H9 (cell line): Measurements from ENCODE around the gene CP. TPM values are rescaled to one million over a fixed set of nuclear protein-coding genes. Genes with fewer than 3 reads are reported as not detected.

Source experiments
- DNase-seq: peaks from one replicate; pipeline ENCODE4 v3.0.0-alpha.2; 2017
- H2AFZ ChIP-seq: one replicate; pipeline ENCODE4 v1.6.1; 2013; ENCODE audit warnings: mild to moderate bottlenecking, low read length, control low read depth, moderate library complexity
- H2AK5ac ChIP-seq: 2 replicates; pipeline ENCODE4 v1.6.1; 2013; ENCODE audit warnings: low read length, control low read depth, mixed read lengths; ENCODE audit not compliant: insufficient read length
- H2BK120ac ChIP-seq: one replicate; pipeline ENCODE4 v1.6.1; 2013; ENCODE audit warnings: low read depth, mild to moderate bottlenecking, low read length, control low read depth, inconsistent platforms; ENCODE audit not compliant: poor library complexity, severe bottlenecking
- H2BK12ac ChIP-seq: 2 replicates; pipeline ENCODE4 v1.6.1; 2013; ENCODE audit warnings: low read length, control low read depth, mixed read lengths, low read depth; ENCODE audit not compliant: insufficient read length
- H2BK15ac ChIP-seq: 2 replicates; pipeline ENCODE4 v1.6.1; 2013; ENCODE audit warnings: low read depth, low read length, control low read depth
- H2BK20ac ChIP-seq: one replicate; pipeline ENCODE4 v1.6.1; 2013; ENCODE audit warnings: low read depth, mild to moderate bottlenecking, low read length, control low read depth, inconsistent platforms; ENCODE audit not compliant: poor library complexity, severe bottlenecking
- H2BK5ac ChIP-seq: 2 replicates; pipeline ENCODE4 v1.6.1; 2013; ENCODE audit warnings: low read length, control low read depth, mixed read lengths; ENCODE audit not compliant: insufficient read length
- H3K14ac ChIP-seq: 2 replicates; pipeline ENCODE4 v1.6.1; 2013; ENCODE audit warnings: low read length, control low read depth; ENCODE audit not compliant: insufficient read depth
- H3K18ac ChIP-seq: 2 replicates; pipeline ENCODE4 v1.6.1; 2013; ENCODE audit warnings: low read depth, mild to moderate bottlenecking, mixed read lengths, low read length, control low read depth; ENCODE audit not compliant: insufficient read length
- H3K23ac ChIP-seq: 2 replicates; pipeline ENCODE4 v1.6.1; 2013; ENCODE audit warnings: low read length, control low read depth, mixed read lengths, low read depth; ENCODE audit not compliant: insufficient read length
- H3K23me2 ChIP-seq: 2 replicates; pipeline ENCODE4 v1.6.1; 2013; ENCODE audit warnings: low read depth, mild to moderate bottlenecking, mixed read lengths, low read length, control low read depth; ENCODE audit not compliant: insufficient read length, poor library complexity, severe bottlenecking
- H3K27ac ChIP-seq: 2 replicates; pipeline ENCODE4 v1.5.1; 2013; ENCODE audit warnings: low read length, control low read depth, mixed read lengths, low read depth; ENCODE audit not compliant: insufficient read length
- H3K27me3 ChIP-seq: 2 replicates; pipeline ENCODE4 v1.6.1; 2013; ENCODE audit warnings: low read length, control low read depth, inconsistent platforms; ENCODE audit not compliant: insufficient read depth
- H3K4ac ChIP-seq: 2 replicates; pipeline ENCODE4 v1.6.1; 2013; ENCODE audit warnings: low read depth, mild to moderate bottlenecking, control low read depth, inconsistent platforms, low read length, moderate library complexity
- H3K4me1 ChIP-seq: 2 replicates; pipeline ENCODE4 v1.6.1; 2013; ENCODE audit warnings: low read length, control low read depth, inconsistent platforms; ENCODE audit not compliant: insufficient read depth
- H3K4me2 ChIP-seq: 2 replicates; pipeline ENCODE4 v1.6.1; 2013; ENCODE audit warnings: low read length, control low read depth, mixed read lengths; ENCODE audit not compliant: insufficient read length, insufficient read depth
- H3K56ac ChIP-seq: 2 replicates; pipeline ENCODE4 v1.6.1; 2013; ENCODE audit warnings: low read depth, mild to moderate bottlenecking, mixed read lengths, low read length, control low read depth; ENCODE audit not compliant: insufficient read length
- H3K79me1 ChIP-seq: 2 replicates; pipeline ENCODE4 v1.6.1; 2013; ENCODE audit warnings: low read depth, mild to moderate bottlenecking, moderate library complexity, low read length, control low read depth, inconsistent platforms; ENCODE audit not compliant: insufficient read depth, poor library complexity, severe bottlenecking
- H3K79me2 ChIP-seq: 2 replicates; pipeline ENCODE4 v1.6.1; 2013; ENCODE audit warnings: low read length, control low read depth, inconsistent platforms; ENCODE audit not compliant: insufficient read depth
- H3K9ac ChIP-seq: 2 replicates; pipeline ENCODE4 v1.6.1; 2013; ENCODE audit warnings: low read length, control low read depth, mixed read lengths; ENCODE audit not compliant: insufficient read length; ENCODE audit errors: extremely low read depth
- H3K9me3 ChIP-seq: one replicate; pipeline ENCODE4 v1.6.1; 2013; ENCODE audit warnings: low read depth, low read length, inconsistent platforms; ENCODE audit not compliant: control insufficient read depth
- H3T11ph ChIP-seq: one replicate; pipeline ENCODE4 v1.6.1; 2013; ENCODE audit warnings: mild to moderate bottlenecking, low read length, control low read depth, inconsistent platforms
- H4K20me1 ChIP-seq: one replicate; pipeline ENCODE4 v1.6.1; 2013; ENCODE audit not compliant: control insufficient read depth, insufficient read length, insufficient read depth
- H4K5ac ChIP-seq: 2 replicates; pipeline ENCODE4 v1.6.1; 2013; ENCODE audit warnings: low read depth, mild to moderate bottlenecking, mixed read lengths, low read length, control low read depth; ENCODE audit not compliant: insufficient read length
- H4K8ac ChIP-seq: replicated peaks from 2 replicates; pipeline ENCODE4 v1.6.1; 2013; ENCODE audit warnings: low read length, control low read depth, mixed read lengths, low read depth; ENCODE audit not compliant: insufficient read length
- H4K91ac ChIP-seq: 2 replicates; pipeline ENCODE4 v1.6.1; 2013; ENCODE audit warnings: low read depth, mild to moderate bottlenecking, moderate library complexity, mixed read lengths, low read length, control low read depth; ENCODE audit not compliant: insufficient read length
- H3K27ac Mint-ChIP-seq, 3 experiments: 2 replicates in 2 of 3; 3 replicates in 1 of 3; pipeline ENCODE4 v1.8.0; 2020 to 2021; ENCODE audit warnings: mixed read lengths in 3 of 3, mild to moderate bottlenecking in 1 of 3, moderate library complexity in 1 of 3
- H3K27me3 Mint-ChIP-seq: 2 replicates; pipeline ENCODE4 v1.8.0; 2021; ENCODE audit warnings: low read depth, mild to moderate bottlenecking, moderate library complexity, mixed read lengths
- H3K36me3 Mint-ChIP-seq, 3 experiments: 2 replicates in 2 of 3; 3 replicates in 1 of 3; pipeline ENCODE4 v1.8.0; 2020 to 2021; ENCODE audit warnings: low read depth in 3 of 3, mixed read lengths in 3 of 3; ENCODE audit not compliant: insufficient read depth in 1 of 3
- H3K4me1 Mint-ChIP-seq, 2 experiments: 2 replicates each; pipeline ENCODE4 v1.8.0; 2020; ENCODE audit warnings: mixed read lengths in 2 of 2
- H3K4me3 Mint-ChIP-seq, 2 experiments: 2 replicates in 1 of 2; 3 replicates in 1 of 2; pipeline ENCODE4 v1.8.0; 2020 to 2021; ENCODE audit warnings: mild to moderate bottlenecking in 2 of 2, mixed read lengths in 2 of 2, moderate library complexity in 1 of 2
- H3K9me3 Mint-ChIP-seq, 2 experiments: 2 replicates in 1 of 2; 3 replicates in 1 of 2; pipeline ENCODE4 v1.8.0; 2020; ENCODE audit warnings: mild to moderate bottlenecking in 2 of 2, mixed read lengths in 2 of 2, moderate library complexity in 1 of 2
- WGBS: extraction: QIAGEN DNeasy Blood & Tissue Kit; methylation state at CpG from one replicate; pipeline ENCODE4 v1.1.7; 2013; ENCODE audit warnings: missing lambda C conversion rate, low lambda C conversion rate, mixed read lengths; ENCODE audit not compliant: insufficient read length; ENCODE audit errors: extremely low coverage; 5-methylcytosine and 5-hydroxymethylcytosine counted together
- total RNA-seq: library from RNA; stranded (reverse); gene quantifications from 2 replicates; pipeline ENCODE4 v1.2.1, GENCODE V29; 2021
- TF ChIP-seq, protein P1 (sequence below): fragments of 200-600 bp; sonication (generic); conservative IDR thresholded peaks from 3 replicates; pipeline ENCODE4 v1.8.0; 2021; ENCODE audit warnings: antibody characterized with exemption, mild to moderate bottlenecking

Gene CP
- total RNA-seq, 1 experiment from 2014 or later: 1.1 TPM

DNA sequence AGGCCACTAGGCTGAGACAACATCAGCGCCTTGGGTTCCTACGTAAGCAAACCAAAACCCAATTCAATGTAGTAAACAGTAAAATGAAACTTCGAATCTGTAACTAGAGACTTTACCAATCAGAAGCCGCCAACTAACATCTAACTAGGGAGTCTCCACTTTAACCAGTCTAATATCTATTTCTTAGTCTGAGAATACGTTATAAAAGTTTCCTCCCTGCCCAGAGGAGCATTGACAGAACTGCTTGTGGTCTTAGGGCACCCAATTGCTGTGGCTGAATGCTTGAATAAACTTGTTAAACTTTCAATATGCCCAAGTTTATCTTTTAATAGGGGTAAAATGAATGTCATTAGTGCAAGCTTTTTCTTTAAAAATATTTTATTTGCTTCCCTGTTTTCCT is 4.3 kb downstream of the CP start:
- Histone ChIP-seq H2BK15ac (no peak overlapping the region), H4K91ac (no peak overlapping the region), H3K9me3 (no peaks in the 10 kb centered on the region), H4K5ac (no peak overlapping the region), H3K27ac (no peak overlapping the region), H2BK20ac (no peak overlapping the region), H3K23me2 (no peaks in the 10 kb centered on the region), H3K4me2 (no peak overlapping the region), H4K8ac (no peak overlapping the region), H3K79me2 (no peaks in the 10 kb centered on the region), H3K9ac (no peak overlapping the region), H3K23ac (no peak overlapping the region), H3K27me3 (no peaks in the 10 kb centered on the region), H2AFZ (peak overlapping the region; percentile 48), H2AK5ac (no peak overlapping the region), H3K18ac (no peak overlapping the region), H3K4me1 (no peaks in the 10 kb centered on the region), H4K20me1 (no peaks in the 10 kb centered on the region), H3T11ph (no peak overlapping the region), H2BK120ac (no peak overlapping the region), H3K56ac (no peak overlapping the region), H3K4ac (no peak overlapping the region), H3K14ac (no peak overlapping the region), H2BK12ac (no peak overlapping the region), H2BK5ac (no peak overlapping the region), H3K79me1 (no peaks in the 10 kb centered on the region)
- TF ChIP-seq, protein P1, sequence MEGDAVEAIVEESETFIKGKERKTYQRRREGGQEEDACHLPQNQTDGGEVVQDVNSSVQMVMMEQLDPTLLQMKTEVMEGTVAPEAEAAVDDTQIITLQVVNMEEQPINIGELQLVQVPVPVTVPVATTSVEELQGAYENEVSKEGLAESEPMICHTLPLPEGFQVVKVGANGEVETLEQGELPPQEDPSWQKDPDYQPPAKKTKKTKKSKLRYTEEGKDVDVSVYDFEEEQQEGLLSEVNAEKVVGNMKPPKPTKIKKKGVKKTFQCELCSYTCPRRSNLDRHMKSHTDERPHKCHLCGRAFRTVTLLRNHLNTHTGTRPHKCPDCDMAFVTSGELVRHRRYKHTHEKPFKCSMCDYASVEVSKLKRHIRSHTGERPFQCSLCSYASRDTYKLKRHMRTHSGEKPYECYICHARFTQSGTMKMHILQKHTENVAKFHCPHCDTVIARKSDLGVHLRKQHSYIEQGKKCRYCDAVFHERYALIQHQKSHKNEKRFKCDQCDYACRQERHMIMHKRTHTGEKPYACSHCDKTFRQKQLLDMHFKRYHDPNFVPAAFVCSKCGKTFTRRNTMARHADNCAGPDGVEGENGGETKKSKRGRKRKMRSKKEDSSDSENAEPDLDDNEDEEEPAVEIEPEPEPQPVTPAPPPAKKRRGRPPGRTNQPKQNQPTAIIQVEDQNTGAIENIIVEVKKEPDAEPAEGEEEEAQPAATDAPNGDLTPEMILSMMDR: no peak
- Mint-ChIP-seq H3K4me1 (peaks cover 12 to 16% of the 10 kb centered on the region in 2 experiments), H3K4me3 (no peak overlapping the region), H3K27me3 (no peaks in the 10 kb centered on the region), H3K9me3 (peaks cover 3 to 8% of the 10 kb centered on the region in 2 experiments; a peak in 4 of 5 replicates), H3K27ac (no peak overlapping the region), H3K36me3 (peaks cover 0 to 9% (median 4%) of the 10 kb centered on the region in 3 experiments; a peak in 3 of 7 replicates)
- no CpG with 5 or more reads among the region's 5 CpGs for WGBS
- DNase-seq: no peak
